HG03571 (cell line): ENCODE measurements around the gene PGAM4.
"Not testable (repeated sequence)": the region's sequence is repeated elsewhere in the genome, so short reads cannot be mapped to it uniquely, and the experiment has no call there.

ENCODE experiments used
- ATAC-seq: cut with Tn5 transposase; IDR thresholded peaks from one replicate; pipeline ENCODE4 v1.9.1; 2021; ENCODE audit not compliant: unreplicated experiment

Gene PGAM4

DNA sequence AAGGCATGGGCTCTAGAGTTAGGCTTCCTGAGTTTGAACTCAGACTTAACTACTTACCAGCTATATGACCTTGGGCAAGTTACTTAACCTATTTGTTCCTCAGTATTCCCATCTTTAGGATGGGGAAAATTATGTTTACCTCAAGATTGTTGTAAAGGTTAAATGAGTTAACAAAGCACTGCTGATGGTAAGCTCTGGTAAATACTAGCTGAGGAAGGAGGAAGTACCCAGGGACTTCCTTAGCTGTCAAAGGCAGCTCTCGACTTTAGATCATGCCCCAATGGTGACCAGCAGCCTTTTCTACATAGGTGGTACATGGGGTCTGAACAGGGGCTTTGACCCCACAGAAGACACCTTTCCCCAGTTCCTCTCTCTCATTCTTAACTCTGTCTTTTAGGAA, 38.9 kb downstream of the PGAM4 start:
- no peak for ATAC-seq

GRCh38 chrX:77925764-77926163, 43.7 kb downstream of the PGAM4 start:
- ATAC-seq: no peak

DNA sequence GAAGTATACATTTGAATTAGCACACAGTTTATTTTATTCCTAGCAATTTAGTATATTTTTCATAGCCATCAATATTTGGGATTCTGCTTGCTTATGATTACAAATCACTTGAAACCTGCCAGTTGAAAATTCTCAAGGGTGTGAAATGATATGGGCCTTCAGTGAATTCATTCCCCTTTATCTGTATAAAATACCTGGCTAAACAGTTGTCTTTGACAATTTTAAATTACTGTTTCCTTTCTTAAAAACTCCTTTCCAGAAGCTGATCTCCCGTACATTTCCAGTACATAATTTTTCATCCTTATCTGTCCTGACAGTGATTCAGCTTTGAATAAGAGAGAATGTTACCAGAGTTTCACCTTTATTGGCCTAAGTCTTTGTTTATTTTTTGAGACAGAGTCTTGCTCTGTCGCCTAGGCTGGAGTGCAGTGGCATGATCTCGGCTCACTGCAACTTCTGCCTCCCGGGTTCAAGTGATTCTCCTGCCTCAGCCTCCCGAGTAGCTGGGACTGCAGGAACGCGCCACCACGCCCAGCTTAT, 45.0 kb downstream of the PGAM4 start:
- ATAC-seq: no peak

DNA sequence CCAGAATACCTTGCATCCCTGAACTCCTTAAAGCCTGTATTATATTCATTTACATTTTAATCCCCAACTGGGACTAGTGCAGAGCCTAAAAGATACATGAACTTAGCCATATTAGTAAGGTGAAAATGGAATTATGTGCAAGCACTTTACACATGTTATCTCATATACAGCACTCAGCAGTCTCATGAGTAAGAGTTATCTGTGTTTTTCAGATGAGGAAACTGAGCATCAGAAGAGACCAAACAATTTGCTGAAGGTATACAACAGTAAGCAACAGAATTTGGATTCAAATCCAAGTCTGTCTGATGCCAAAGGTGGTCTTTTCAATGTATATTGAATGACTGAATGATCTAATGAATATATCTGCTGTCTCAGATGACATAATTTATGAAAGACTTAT, 46.7 kb downstream of the PGAM4 start:
- no peak for ATAC-seq

DNA sequence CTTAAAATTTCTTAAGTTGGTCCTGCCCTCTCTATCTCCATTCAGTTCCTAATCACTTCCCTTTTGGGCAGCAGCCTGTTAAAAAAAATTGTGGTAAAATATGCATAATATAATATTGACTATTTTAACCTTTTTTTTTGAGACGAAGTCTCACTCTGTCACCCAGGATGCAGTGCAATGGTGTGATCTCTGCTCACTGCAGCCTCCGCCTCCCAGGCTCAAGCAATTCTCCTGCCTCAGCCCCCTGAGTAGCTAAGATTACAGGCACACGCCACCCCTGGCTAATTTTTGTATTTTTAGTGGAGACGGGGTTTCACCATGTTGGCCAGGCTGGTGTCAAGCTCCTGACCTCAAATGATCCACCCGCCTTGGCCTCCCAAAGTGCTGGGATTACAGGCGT, 50.1 kb downstream of the PGAM4 start:
- ATAC-seq: not testable (repeated sequence)

DNA sequence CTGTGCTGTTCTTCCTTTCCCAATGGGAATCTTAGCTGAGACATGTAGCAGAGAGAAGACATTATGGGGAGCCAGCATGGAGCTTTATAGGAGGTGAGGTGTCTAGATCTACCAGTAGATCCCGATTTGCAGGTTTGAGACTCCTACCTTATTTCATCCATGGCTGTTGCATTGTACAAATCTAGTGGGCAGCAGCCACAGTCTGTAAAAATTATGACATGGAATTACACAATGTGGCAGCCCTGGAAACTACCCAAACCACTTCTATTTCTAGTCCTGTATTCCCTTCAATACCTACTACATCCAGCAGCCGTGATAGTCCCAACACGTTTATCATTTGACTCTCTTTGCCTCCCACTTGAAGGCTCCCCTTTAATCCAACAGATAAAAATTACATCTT, 50.9 kb downstream of the PGAM4 start:
- no peak for ATAC-seq
